H1 (cell line): Measurements from ENCODE around the gene RICTOR. TPM values are rescaled to one million over a fixed set of nuclear protein-coding genes. Genes with fewer than 3 reads are reported as not detected.

Experiments used
- CTCF ChIA-PET: fragments of 300-600 bp; sonication (Branson Sonifier 250); formaldehyde crosslinking; loops from one replicate; lab custom pipeline; 2021; ENCODE audit not compliant: partially characterized antibody; lab: Charles Lee
- POLR2A ChIA-PET: fragments of 300-600 bp; sonication (Branson Sonifier 250); formaldehyde crosslinking; loops from one replicate; lab custom pipeline; 2021; ENCODE audit warnings: inconsistent platforms; ENCODE audit not compliant: partially characterized antibody; lab: Charles Lee
- DNase-seq, 2 experiments: peaks; one replicate each; pipeline versions ENCODE4 v3.0.0 to v3.0.0-alpha.2; 2010 to 2022; ENCODE audit warnings: low spot score in 2 of 2, low read depth in 1 of 2, mixed read lengths in 1 of 2
- FAIRE-seq: peaks from 2 replicates; lab custom pipeline; 2011; peaks lifted over from hg19 to GRCh38; lab: Jason Lieb, UNC
- H2AFZ ChIP-seq: 2 replicates; pipeline ENCODE4 v1.8.1; 2012; ENCODE audit warnings: low read length, inconsistent platforms
- H2AK5ac ChIP-seq: 2 replicates; pipeline ENCODE4 v1.6.1; 2013; ENCODE audit warnings: low read depth, low read length
- H2BK120ac ChIP-seq: replicated peaks from 2 replicates; pipeline ENCODE3; 2013; ENCODE audit warnings: low read depth, low read length, inconsistent platforms
- H2BK12ac ChIP-seq: 2 replicates; pipeline ENCODE4 v1.6.1; 2013; ENCODE audit warnings: low read depth, low read length
- H2BK15ac ChIP-seq: 2 replicates; pipeline ENCODE4 v1.6.1; 2013; ENCODE audit warnings: low read length
- H2BK20ac ChIP-seq: 2 replicates; pipeline ENCODE4 v1.6.1; 2013; ENCODE audit warnings: low read length
- H2BK5ac ChIP-seq: 2 replicates; pipeline ENCODE4 v1.6.1; 2013; ENCODE audit warnings: low read depth, low read length
- H3K14ac ChIP-seq: 2 replicates; pipeline ENCODE4 v1.6.1; 2013; ENCODE audit warnings: inconsistent platforms; ENCODE audit not compliant: insufficient read length
- H3K18ac ChIP-seq: 2 replicates; pipeline ENCODE4 v1.6.1; 2013; ENCODE audit warnings: low read length; ENCODE audit errors: extremely low read depth
- H3K23ac ChIP-seq: 2 replicates; pipeline ENCODE4 v1.6.1; 2013; ENCODE audit warnings: inconsistent platforms; ENCODE audit not compliant: insufficient read length
- H3K23me2 ChIP-seq: 2 replicates; pipeline ENCODE4 v1.6.1; 2013; ENCODE audit warnings: low read depth, low read length
- H3K27ac ChIP-seq: 2 replicates; pipeline ENCODE4 v1.6.1; 2011; ENCODE audit warnings: low read depth, low read length, inconsistent platforms
- H3K27me3 ChIP-seq, 4 experiments: replicated peaks in 1 of 4; 1 replicate in 1 of 4; 2 replicates in 3 of 4; pipeline versions ENCODE4 v1.6.1 to v1.8.1; 2011 to 2013; ENCODE audit warnings: low read length in 3 of 4, mild to moderate bottlenecking in 3 of 4, inconsistent platforms in 2 of 4, mixed read lengths in 2 of 4, moderate library complexity in 1 of 4; ENCODE audit not compliant: control insufficient read depth in 3 of 4, insufficient read depth in 3 of 4; ENCODE audit errors: extremely low read depth in 1 of 4
- H3K36me3 ChIP-seq, 4 experiments: 2 replicates each; pipeline versions ENCODE4 v1.6.1 to v1.8.1; 2011 to 2013; ENCODE audit warnings: mild to moderate bottlenecking in 4 of 4, low read length in 3 of 4, moderate library complexity in 2 of 4, control low read depth in 1 of 4, inconsistent platforms in 1 of 4; ENCODE audit not compliant: insufficient read depth in 4 of 4, control insufficient read depth in 2 of 4
- H3K4ac ChIP-seq: replicated peaks from 2 replicates; pipeline ENCODE3; 2013; ENCODE audit warnings: low read length, low read depth, mixed read lengths, inconsistent platforms; ENCODE audit not compliant: insufficient read length
- H3K4me1 ChIP-seq, 4 experiments: replicated peaks in 1 of 4; 1 replicate in 1 of 4; 2 replicates in 3 of 4; pipeline versions ENCODE4 v1.6.1 to v1.8.1; 2011 to 2013; ENCODE audit warnings: low read length in 3 of 4, inconsistent platforms in 2 of 4, mixed read lengths in 1 of 4; ENCODE audit not compliant: insufficient read depth in 4 of 4, control insufficient read depth in 3 of 4
- H3K4me2 ChIP-seq, 2 experiments: 2 replicates each; pipeline versions ENCODE4 v1.6.1 to v1.8.1; 2011 to 2013; ENCODE audit warnings: low read depth in 2 of 2, low read length in 2 of 2, control low read depth in 1 of 2, inconsistent platforms in 1 of 2, mild to moderate bottlenecking in 1 of 2; ENCODE audit not compliant: insufficient read depth in 1 of 2
- H3K4me3 ChIP-seq, 4 experiments: fragments of 200-600, 300-600 bp in 1 of 4; sonication (generic), shearing (Covaris generic), sonication (Bioruptor Twin) in 1 of 4; 2 replicates each; pipeline versions ENCODE4 v1.5.1 to v1.8.1; 2011 to 2016; ENCODE audit warnings: low read length in 4 of 4, low read depth in 3 of 4, control low read depth in 2 of 4, inconsistent platforms in 2 of 4, mild to moderate bottlenecking in 2 of 4, mixed read lengths in 1 of 4, moderate library complexity in 1 of 4; ENCODE audit not compliant: insufficient read depth in 2 of 4; ENCODE audit errors: extremely low read depth in 1 of 4
- H3K56ac ChIP-seq: replicated peaks from 2 replicates; pipeline ENCODE3; 2013; ENCODE audit warnings: low read depth, mild to moderate bottlenecking, mixed read lengths, low read length, inconsistent platforms; ENCODE audit not compliant: insufficient read length
- H3K79me1 ChIP-seq: 2 replicates; pipeline ENCODE4 v1.6.1; 2013; ENCODE audit warnings: low read depth, low read length, control low read depth
- H3K79me2 ChIP-seq, 2 experiments: 2 replicates each; pipeline versions ENCODE4 v1.6.1 to v1.8.1; 2012 to 2013; ENCODE audit warnings: low read length in 2 of 2, mild to moderate bottlenecking in 2 of 2, inconsistent platforms in 1 of 2; ENCODE audit not compliant: insufficient read depth in 2 of 2, control insufficient read depth in 1 of 2
- H3K9ac ChIP-seq, 4 experiments: replicated peaks in 1 of 4; 1 replicate in 1 of 4; 2 replicates in 3 of 4; pipeline versions ENCODE4 v1.6.1 to v1.8.1; 2011 to 2013; ENCODE audit warnings: low read depth in 3 of 4, low read length in 3 of 4, control low read depth in 2 of 4, mild to moderate bottlenecking in 2 of 4, moderate library complexity in 2 of 4, inconsistent platforms in 1 of 4; ENCODE audit errors: extremely low read depth in 1 of 4
- H3K9me3 ChIP-seq, 2 experiments: 2 replicates each; pipeline versions ENCODE4 v1.6.1 to v1.8.1; 2012 to 2013; ENCODE audit warnings: mild to moderate bottlenecking in 2 of 2, moderate library complexity in 2 of 2, control low read depth in 1 of 2, inconsistent platforms in 1 of 2, low read depth in 1 of 2, low read length in 1 of 2, mixed read lengths in 1 of 2; ENCODE audit not compliant: insufficient read depth in 2 of 2
- H4K20me1 ChIP-seq, 2 experiments: replicated peaks in 1 of 2; 2 replicates each; pipeline versions ENCODE3 to v1.8.1; 2011 to 2013; ENCODE audit warnings: inconsistent platforms in 2 of 2, low read length in 2 of 2, mild to moderate bottlenecking in 1 of 2; ENCODE audit not compliant: insufficient read depth in 2 of 2, control insufficient read depth in 1 of 2
- H4K5ac ChIP-seq: 2 replicates; pipeline ENCODE4 v1.6.1; 2013; ENCODE audit warnings: low read length, low read depth, mixed read lengths, inconsistent platforms; ENCODE audit not compliant: insufficient read length
- H4K8ac ChIP-seq: 2 replicates; pipeline ENCODE4 v1.8.0; 2013; ENCODE audit warnings: mild to moderate bottlenecking, moderate library complexity, low read length, inconsistent platforms; ENCODE audit not compliant: insufficient read depth; ENCODE audit errors: extremely low read depth
- H4K91ac ChIP-seq: replicated peaks from 2 replicates; pipeline ENCODE3; 2013; ENCODE audit warnings: low read length, mixed read lengths, inconsistent platforms; ENCODE audit not compliant: insufficient read length
- CBX5 ChIP-seq: fragments of 300-800, 300-1000 bp; sonication (generic); IDR thresholded peaks from 2 replicates; pipeline ENCODE4 v1.7.1; 2016; ENCODE audit warnings: antibody characterized with exemption, low read length, low read depth
- CREB1 ChIP-seq: IDR thresholded peaks from 2 replicates; pipeline ENCODE4 v1.6.1; 2012; ENCODE audit warnings: inconsistent platforms
- KDM5A ChIP-seq: fragments of 200-600 bp; IDR thresholded peaks from 2 replicates; pipeline ENCODE4 v1.7.1; 2012; ENCODE audit warnings: mild to moderate bottlenecking, low read length, inconsistent platforms, mixed read lengths
- POLR2A ChIP-seq, 2 experiments: IDR thresholded peaks; 1 replicate in 1 of 2; 2 replicates in 1 of 2; pipeline ENCODE4 v1.6.1; 2011; ENCODE audit warnings: low read depth in 2 of 2, low read length in 2 of 2, mild to moderate bottlenecking in 2 of 2; ENCODE audit errors: control extremely low read depth in 1 of 2
- SP4 ChIP-seq: IDR thresholded peaks from 2 replicates; pipeline ENCODE4 v1.6.1; 2012; ENCODE audit warnings: low read length, inconsistent platforms
- TAF7 ChIP-seq: optimal IDR thresholded peaks from 2 replicates; pipeline ENCODE3; 2011; ENCODE audit warnings: low read depth, mild to moderate bottlenecking, inconsistent platforms, low read length, moderate library complexity, borderline replicate concordance
- WGBS, 2 experiments: shearing (Covaris generic) in 1 of 2; methylation state at CpG; one replicate each; pipeline versions ENCODE4 v1.1.6 to v1.1.7; 2013 to 2015; ENCODE audit warnings: low lambda C conversion rate in 2 of 2, mixed read lengths in 2 of 2, inconsistent platforms in 1 of 2, low coverage in 1 of 2, missing lambda C conversion rate in 1 of 2; ENCODE audit not compliant: insufficient replicate concordance in 2 of 2, insufficient coverage in 1 of 2, insufficient read length in 1 of 2; ENCODE audit errors: extremely low coverage in 1 of 2, missing lambda C conversion rate in 1 of 2; 5-methylcytosine and 5-hydroxymethylcytosine counted together
- polyA plus RNA-seq, 7 experiments: library from polyadenylated mRNA; depleted of rRNA in 3 of 7; stranded (reverse) in 5 of 7; unstranded in 2 of 7; fragments of >200 nt in 5 of 7; fragments of 200-250 nt in 2 of 7; gene quantifications; 1 replicate in 5 of 7; 2 replicates in 1 of 7; 4 replicates in 1 of 7; pipeline versions ENCODE4 v1.2.1 to v1.2.3, GENCODE V29; 2011 to 2013; ENCODE audit warnings: missing spikeins in 2 of 7, mixed read lengths in 2 of 7
- total RNA-seq: library from RNA; stranded (reverse); fragmentation: NEBNext Ultra II Directional; extraction: Animal tissue kit (Norgen Biotek cat#: 25700); gene quantifications from 2 replicates; pipeline ENCODE4 v1.2.1, GENCODE V29; 2021

RICTOR gene
- total and polyA plus RNA-seq, 2 of the 8 experiments (the other 6 are each of a cell fraction or from before 2014, with no cell fraction given) = 4.3 to 26.6 TPM

DNA sequence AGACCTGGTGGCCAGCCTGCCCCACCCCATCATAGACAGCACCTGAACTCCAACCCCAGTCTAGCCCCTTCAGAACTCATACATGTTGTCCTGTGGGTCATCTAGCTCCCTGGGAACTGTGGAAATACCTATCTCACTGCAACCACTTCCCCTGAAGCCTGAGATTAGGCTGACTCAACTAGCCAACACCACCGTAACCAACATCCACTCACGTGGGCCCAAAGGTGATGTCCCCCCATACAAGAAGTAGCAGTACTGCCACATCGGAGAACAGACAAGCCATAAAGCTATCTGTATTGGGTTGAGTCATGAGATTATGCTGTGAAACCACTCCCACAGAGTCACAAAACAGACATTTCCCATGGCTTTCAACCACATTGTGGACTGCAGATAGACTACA lies 181.8 kb downstream of the RICTOR start:
- Histone ChIP-seq H4K8ac (no peak overlapping the region), H3K27me3 (no peaks in the 10 kb centered on the region), H3K4me3 (no peak overlapping the region), H3K4me2 (no peak overlapping the region), H3K79me1 (no peaks in the 10 kb centered on the region), H4K91ac (no peak overlapping the region), H2BK15ac (no peak overlapping the region), H3K23ac (no peak overlapping the region), H3K36me3 (no peaks in the 10 kb centered on the region), H2BK120ac (no peak overlapping the region), H4K5ac (no peak overlapping the region), H2AK5ac (no peak overlapping the region), H3K56ac (no peak overlapping the region), H3K9me3 (no peaks in the 10 kb centered on the region), H2AFZ (no peak overlapping the region), H3K79me2 (no peaks in the 10 kb centered on the region), H3K9ac (no peak overlapping the region), H2BK12ac (no peak overlapping the region), H3K4ac (no peak overlapping the region), H2BK5ac (no peak overlapping the region), H3K23me2 (no peaks in the 10 kb centered on the region), H3K18ac (no peak overlapping the region), H2BK20ac (no peak overlapping the region), H4K20me1 (no peaks in the 10 kb centered on the region), H3K4me1 (peaks cover 0 to 4% (median 1%) of the 10 kb centered on the region in 4 experiments; a peak in 2 of 7 replicates), H3K27ac (no peak overlapping the region), H3K14ac (no peak overlapping the region)
- ChIA-PET CTCF (interaction anchor here (0.6 to 1.8 kb wide), 2 partner anchors 19 to 141 kb away, joined by 5 read pairs; no protein-coding TSS in a partner anchor), POLR2A (no interaction called here)
- DNase-seq (no peak), FAIRE-seq (no peak)
- 88% methylated on average over 3 of the region's 3 CpGs; no CpG with 5 or more reads in 1 of the 2 experiments for WGBS, 2 experiments
- no peak for TF ChIP-seq SP4
- no peak for TF ChIP-seq CREB1
- no peak for TF ChIP-seq CBX5
- no peak for TF ChIP-seq POLR2A (IDR thresholded peaks at IDR 0.05; ENCODE audit: control extremely low read depth in 1 of 2, low read depth in 2 of 2, low read length in 2 of 2)
- no peak for TF ChIP-seq TAF7
- TF ChIP-seq KDM5A = no peak
